Nephron (organoid): ENCODE measurements around the gene DIP2C.

ENCODE experiments used
- H3K27ac Mint-ChIP-seq, 3 experiments: 2 replicates each; pipeline ENCODE4 v1.8.0; 2020; ENCODE audit warnings: mixed read lengths in 3 of 3, mild to moderate bottlenecking in 2 of 3, moderate library complexity in 1 of 3
- H3K27me3 Mint-ChIP-seq: 2 replicates; pipeline ENCODE4 v1.8.0; 2021; ENCODE audit warnings: low read depth, mild to moderate bottlenecking, moderate library complexity, mixed read lengths
- H3K36me3 Mint-ChIP-seq: 2 replicates; pipeline ENCODE4 v1.8.0; 2020; ENCODE audit warnings: low read depth, mixed read lengths
- H3K4me1 Mint-ChIP-seq: 2 replicates; pipeline ENCODE4 v1.8.0; 2020; ENCODE audit warnings: mixed read lengths
- H3K4me3 Mint-ChIP-seq, 3 experiments: 2 replicates each; pipeline ENCODE4 v1.8.0; 2020; ENCODE audit warnings: mild to moderate bottlenecking in 3 of 3, mixed read lengths in 3 of 3, moderate library complexity in 2 of 3
- H3K9me3 Mint-ChIP-seq: 2 replicates; pipeline ENCODE4 v1.8.0; 2020; ENCODE audit warnings: mixed read lengths
- CTCF ChIP-seq, 3 experiments: fragments of 200-600 bp; sonication (generic); IDR thresholded peaks; one replicate each; pipeline ENCODE4 v1.5.0; 2021; ENCODE audit warnings: antibody characterized with exemption in 3 of 3; ENCODE audit not compliant: unreplicated experiment in 3 of 3

The DIP2C gene

GRCh38 chr10:336247-336646 is 353.2 kb downstream of the DIP2C start:
- Mint-ChIP-seq H3K36me3 (peaks cover 57% of the 10 kb centered on the region), H3K27me3 (peaks cover 4% of the 10 kb centered on the region), H3K9me3 (no peaks in the 10 kb centered on the region), H3K4me3 (no peak overlapping the region), H3K27ac (peak overlapping the region in 1 of 3 experiments; percentile 95), H3K4me1 (peaks cover 13% of the 10 kb centered on the region)
- TF ChIP-seq CTCF (IDR thresholded peaks at IDR 0.05; ENCODE audit: unreplicated experiment in 3 of 3), result no peak

DNA sequence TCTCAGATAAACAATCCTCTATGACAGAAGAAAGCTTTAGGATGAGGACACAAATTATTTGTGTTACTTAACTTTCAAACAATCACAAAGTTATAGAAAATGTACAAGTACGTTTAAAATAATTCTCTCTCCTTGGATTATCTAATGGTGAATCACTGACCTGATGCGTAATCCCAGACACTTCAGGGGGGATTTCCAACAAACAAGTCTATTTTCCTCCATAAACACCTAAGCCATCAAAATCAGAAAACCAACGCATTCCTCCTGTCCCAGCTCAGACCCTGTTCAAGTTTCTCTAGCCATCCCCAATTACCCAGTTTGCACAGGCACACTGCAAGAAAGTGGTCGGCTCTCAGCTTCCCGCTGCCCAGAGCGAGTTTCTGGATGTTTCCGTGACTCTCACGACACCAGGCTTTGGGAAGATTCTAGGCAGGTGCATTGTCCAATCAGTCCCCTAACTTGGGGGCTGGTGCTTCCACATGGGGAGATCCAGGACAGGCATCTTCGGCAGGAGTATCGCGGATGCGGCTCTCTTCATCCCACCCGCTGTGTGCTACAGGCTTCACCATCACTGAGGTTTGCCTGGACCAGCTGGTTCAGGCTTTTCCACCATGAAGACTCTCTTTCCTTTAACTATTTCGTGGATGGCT is 354.2 kb downstream of the DIP2C start:
- peaks cover 4% of the 10 kb centered on the region for H3K27me3 Mint-ChIP-seq
- H3K36me3 Mint-ChIP-seq, result peaks cover 53% of the 10 kb centered on the region
- H3K27ac Mint-ChIP-seq, result no peak overlapping the region
- H3K4me1 Mint-ChIP-seq, result peaks cover 13% of the 10 kb centered on the region
- no peak overlapping the region for H3K4me3 Mint-ChIP-seq
- TF ChIP-seq CTCF (IDR thresholded peaks at IDR 0.05; ENCODE audit: unreplicated experiment in 3 of 3), result no peak
- no peaks in the 10 kb centered on the region for H3K9me3 Mint-ChIP-seq

- H3K27ac Mint-ChIP-seq, result peak overlapping the region in 1 of 3 experiments; percentile 9
- H3K36me3 Mint-ChIP-seq, result peaks cover 42% of the 10 kb centered on the region
- no peaks in the 10 kb centered on the region for H3K27me3 Mint-ChIP-seq
- H3K9me3 Mint-ChIP-seq, result no peaks in the 10 kb centered on the region
- no peak for TF ChIP-seq CTCF (IDR thresholded peaks at IDR 0.05; ENCODE audit: unreplicated experiment in 3 of 3)
- H3K4me1 Mint-ChIP-seq, result peaks cover 12% of the 10 kb centered on the region
- no peak overlapping the region for H3K4me3 Mint-ChIP-seq
Observed at GRCh38 chr10:331186-331585, 358.3 kb downstream of the DIP2C start.

DNA sequence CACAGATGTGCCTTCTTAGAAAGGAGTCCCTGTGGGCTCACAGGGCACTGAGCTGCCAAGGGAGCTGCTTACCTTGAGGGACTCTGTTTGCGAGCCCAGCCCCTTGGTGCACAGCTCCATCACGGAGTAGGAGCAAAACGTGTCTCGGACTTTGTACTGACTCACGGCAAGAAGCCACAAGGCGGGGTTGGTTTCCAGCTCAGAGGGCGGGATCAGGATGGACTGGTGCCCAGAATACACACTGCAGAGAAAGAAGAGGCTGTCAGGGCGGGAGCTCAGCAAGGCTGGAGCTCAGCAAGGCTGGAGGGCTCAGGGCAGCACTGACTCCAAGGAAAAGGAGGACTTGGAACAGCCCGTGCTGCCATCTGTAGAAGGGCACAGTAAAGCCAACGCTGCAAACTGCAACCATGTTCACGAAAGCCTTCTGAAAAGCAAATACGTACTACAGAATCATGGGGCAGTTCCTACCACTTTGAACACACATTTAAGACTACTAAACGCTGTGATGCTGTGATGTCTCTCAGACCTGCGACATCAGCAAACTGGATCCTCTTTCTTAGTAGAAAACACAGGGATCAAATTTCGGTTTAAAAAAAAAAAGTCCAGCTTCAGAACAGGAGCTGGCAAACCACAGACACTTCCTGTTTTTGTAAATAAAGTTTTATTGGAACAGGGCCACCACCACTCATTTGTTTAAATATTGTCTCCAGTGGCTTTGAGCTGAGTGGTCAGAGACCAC is 359.9 kb downstream of the DIP2C start:
- Mint-ChIP-seq H3K36me3 (peaks cover 44% of the 10 kb centered on the region), H3K9me3 (no peaks in the 10 kb centered on the region), H3K27me3 (no peaks in the 10 kb centered on the region), H3K4me1 (peaks cover 12% of the 10 kb centered on the region), H3K27ac (peak overlapping the region; percentile 78 to 84 (median 82)), H3K4me3 (no peak overlapping the region)
- TF ChIP-seq CTCF (IDR thresholded peaks at IDR 0.05; ENCODE audit: unreplicated experiment in 3 of 3), result no peak

GRCh38 chr10:327889-328852 is 361.3 kb downstream of the DIP2C start:
- H3K9me3 Mint-ChIP-seq, result no peaks in the 10 kb centered on the region
- H3K4me3 Mint-ChIP-seq, result no peak overlapping the region
- TF ChIP-seq CTCF (IDR thresholded peaks at IDR 0.05; ENCODE audit: unreplicated experiment in 3 of 3), result no peak
- peaks cover 12% of the 10 kb centered on the region for H3K4me1 Mint-ChIP-seq
- peak overlapping the region in 2 of 3 experiments; percentile 1 to 84 for H3K27ac Mint-ChIP-seq
- H3K36me3 Mint-ChIP-seq, result peaks cover 45% of the 10 kb centered on the region
- H3K27me3 Mint-ChIP-seq, result no peaks in the 10 kb centered on the region
